HL-60 (cell line): Measurements from ENCODE around the gene CLEC4F.

ENCODE experiments used
- DNase-seq, 2 experiments: peaks; one replicate each; pipeline ENCODE4 v3.0.0-alpha.2; 2010 to 2020; ENCODE audit warnings: low read depth in 1 of 2, low spot score in 1 of 2
- H3K27ac ChIP-seq: fragments of 250-450 bp; sonication (Bioruptor Pico); replicated peaks from 2 replicates; pipeline ENCODE4 v1.5.1; 2020; ENCODE audit warnings: mild to moderate bottlenecking, moderate library complexity
- H3K27me3 ChIP-seq: fragments of 250-450 bp; sonication (Bioruptor Pico); 2 replicates; pipeline ENCODE4 v1.5.1; 2021; ENCODE audit warnings: mild to moderate bottlenecking, moderate library complexity; ENCODE audit not compliant: insufficient read depth, poor library complexity, severe bottlenecking
- H3K4me3 ChIP-seq: replicated peaks from 2 replicates; pipeline ENCODE4 v1.5.1; 2011; ENCODE audit warnings: mild to moderate bottlenecking, control low read depth, low read length; ENCODE audit not compliant: insufficient read depth
- GABPA ChIP-seq: IDR thresholded peaks from 2 replicates; pipeline ENCODE4 v1.6.1; 2012; ENCODE audit warnings: low read depth
- POLR2AphosphoS5 ChIP-seq: IDR thresholded peaks from 2 replicates; pipeline ENCODE4 v1.6.1; 2012; ENCODE audit warnings: low read depth
- SPI1 ChIP-seq: IDR thresholded peaks from 2 replicates; pipeline ENCODE4 v1.6.1; 2012; ENCODE audit warnings: low read depth, mild to moderate bottlenecking, borderline replicate concordance
- TF ChIP-seq, protein P1 (sequence below): IDR thresholded peaks from one replicate; pipeline ENCODE4 v1.5.1; 2011; ENCODE audit warnings: low read length, control low read depth, inconsistent platforms; ENCODE audit not compliant: insufficient read depth
- TF ChIP-seq, protein P2 (sequence below): IDR thresholded peaks from 2 replicates; pipeline ENCODE4 v1.6.1; 2012; ENCODE audit warnings: low read depth; ENCODE audit not compliant: insufficient replicate concordance

The CLEC4F gene

DNA sequence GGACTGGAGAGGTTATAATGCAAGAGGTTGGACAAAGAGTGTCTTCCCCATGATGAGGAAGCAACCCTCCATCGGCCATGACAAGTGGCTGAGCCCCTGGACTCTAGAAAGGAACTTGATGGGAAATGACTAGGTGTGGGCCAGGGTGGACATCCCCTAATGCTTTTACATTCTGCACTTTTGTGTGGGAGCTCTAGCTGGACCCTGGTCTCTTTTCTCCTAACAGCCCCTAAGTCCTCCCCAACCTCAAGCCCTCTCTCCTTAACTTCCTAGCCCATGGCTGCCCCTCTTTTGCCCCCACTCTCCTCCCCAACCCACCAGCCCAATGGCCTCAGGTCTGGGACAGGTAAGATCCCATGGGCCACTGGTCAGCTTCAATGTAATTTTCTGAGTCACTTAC, 12.8 kb upstream of the CLEC4F start:
- no peaks in the 10 kb centered on the region for H3K27me3 ChIP-seq
- no peak for TF ChIP-seq SPI1
- TF ChIP-seq, protein P1, sequence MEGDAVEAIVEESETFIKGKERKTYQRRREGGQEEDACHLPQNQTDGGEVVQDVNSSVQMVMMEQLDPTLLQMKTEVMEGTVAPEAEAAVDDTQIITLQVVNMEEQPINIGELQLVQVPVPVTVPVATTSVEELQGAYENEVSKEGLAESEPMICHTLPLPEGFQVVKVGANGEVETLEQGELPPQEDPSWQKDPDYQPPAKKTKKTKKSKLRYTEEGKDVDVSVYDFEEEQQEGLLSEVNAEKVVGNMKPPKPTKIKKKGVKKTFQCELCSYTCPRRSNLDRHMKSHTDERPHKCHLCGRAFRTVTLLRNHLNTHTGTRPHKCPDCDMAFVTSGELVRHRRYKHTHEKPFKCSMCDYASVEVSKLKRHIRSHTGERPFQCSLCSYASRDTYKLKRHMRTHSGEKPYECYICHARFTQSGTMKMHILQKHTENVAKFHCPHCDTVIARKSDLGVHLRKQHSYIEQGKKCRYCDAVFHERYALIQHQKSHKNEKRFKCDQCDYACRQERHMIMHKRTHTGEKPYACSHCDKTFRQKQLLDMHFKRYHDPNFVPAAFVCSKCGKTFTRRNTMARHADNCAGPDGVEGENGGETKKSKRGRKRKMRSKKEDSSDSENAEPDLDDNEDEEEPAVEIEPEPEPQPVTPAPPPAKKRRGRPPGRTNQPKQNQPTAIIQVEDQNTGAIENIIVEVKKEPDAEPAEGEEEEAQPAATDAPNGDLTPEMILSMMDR, result no peak
- TF ChIP-seq, protein P2, sequence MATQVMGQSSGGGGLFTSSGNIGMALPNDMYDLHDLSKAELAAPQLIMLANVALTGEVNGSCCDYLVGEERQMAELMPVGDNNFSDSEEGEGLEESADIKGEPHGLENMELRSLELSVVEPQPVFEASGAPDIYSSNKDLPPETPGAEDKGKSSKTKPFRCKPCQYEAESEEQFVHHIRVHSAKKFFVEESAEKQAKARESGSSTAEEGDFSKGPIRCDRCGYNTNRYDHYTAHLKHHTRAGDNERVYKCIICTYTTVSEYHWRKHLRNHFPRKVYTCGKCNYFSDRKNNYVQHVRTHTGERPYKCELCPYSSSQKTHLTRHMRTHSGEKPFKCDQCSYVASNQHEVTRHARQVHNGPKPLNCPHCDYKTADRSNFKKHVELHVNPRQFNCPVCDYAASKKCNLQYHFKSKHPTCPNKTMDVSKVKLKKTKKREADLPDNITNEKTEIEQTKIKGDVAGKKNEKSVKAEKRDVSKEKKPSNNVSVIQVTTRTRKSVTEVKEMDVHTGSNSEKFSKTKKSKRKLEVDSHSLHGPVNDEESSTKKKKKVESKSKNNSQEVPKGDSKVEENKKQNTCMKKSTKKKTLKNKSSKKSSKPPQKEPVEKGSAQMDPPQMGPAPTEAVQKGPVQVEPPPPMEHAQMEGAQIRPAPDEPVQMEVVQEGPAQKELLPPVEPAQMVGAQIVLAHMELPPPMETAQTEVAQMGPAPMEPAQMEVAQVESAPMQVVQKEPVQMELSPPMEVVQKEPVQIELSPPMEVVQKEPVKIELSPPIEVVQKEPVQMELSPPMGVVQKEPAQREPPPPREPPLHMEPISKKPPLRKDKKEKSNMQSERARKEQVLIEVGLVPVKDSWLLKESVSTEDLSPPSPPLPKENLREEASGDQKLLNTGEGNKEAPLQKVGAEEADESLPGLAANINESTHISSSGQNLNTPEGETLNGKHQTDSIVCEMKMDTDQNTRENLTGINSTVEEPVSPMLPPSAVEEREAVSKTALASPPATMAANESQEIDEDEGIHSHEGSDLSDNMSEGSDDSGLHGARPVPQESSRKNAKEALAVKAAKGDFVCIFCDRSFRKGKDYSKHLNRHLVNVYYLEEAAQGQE, result no peak
- no peak for TF ChIP-seq GABPA
- TF ChIP-seq POLR2AphosphoS5, result no peak
- H3K27ac ChIP-seq, result no peak overlapping the region
- no peak for DNase-seq
- H3K4me3 ChIP-seq, result no peak overlapping the region

DNA sequence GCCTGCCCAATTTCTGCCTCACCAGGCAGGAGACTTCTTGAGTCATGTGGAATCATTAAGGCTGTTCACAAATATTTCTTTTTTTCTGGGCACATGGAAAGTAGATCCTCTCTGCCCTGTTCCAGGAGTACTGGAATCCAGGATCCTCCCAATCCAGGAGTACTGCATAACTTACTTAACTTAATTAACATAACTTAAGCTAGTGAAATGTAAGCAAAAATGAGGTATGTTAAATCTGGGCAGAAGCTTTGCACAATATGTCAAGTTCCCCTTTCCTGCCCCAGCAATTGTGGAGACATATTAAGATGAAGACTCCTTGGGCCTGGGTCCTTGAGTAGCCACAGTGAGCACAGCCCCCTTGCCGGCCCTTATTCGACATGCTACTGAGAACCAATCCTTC, 12.0 kb upstream of the CLEC4F start:
- no peak overlapping the region for H3K4me3 ChIP-seq
- DNase-seq, result no peak
- no peak overlapping the region for H3K27ac ChIP-seq
- no peaks in the 10 kb centered on the region for H3K27me3 ChIP-seq
- TF ChIP-seq SPI1 (no peak), POLR2AphosphoS5 (no peak), GABPA (no peak)
- TF ChIP-seq, protein P1, result no peak
- TF ChIP-seq, protein P2, result no peak

- Histone ChIP-seq H3K27me3 (no peaks in the 10 kb centered on the region), H3K27ac (no peak overlapping the region), H3K4me3 (no peak overlapping the region)
- no peak for TF ChIP-seq POLR2AphosphoS5
- TF ChIP-seq, protein P1, result no peak
- TF ChIP-seq, protein P2, result no peak
- no peak for TF ChIP-seq GABPA
- TF ChIP-seq SPI1, result no peak
- no peak for DNase-seq
These were observed 11.5 kb upstream of the CLEC4F start for GRCh38 chr2:70831861-70832260.
